Mesodermal cell (in vitro differentiated cells): ENCODE measurements around the gene PAQR9.
A peak's percentile ranks its signal among the peaks of the same experiment; 100 is the strongest.

Experiments
- H3K27ac ChIP-seq: 2 replicates; pipeline ENCODE4 v1.7.0; 2013; ENCODE audit warnings: mild to moderate bottlenecking, low read depth, low read length, moderate library complexity; ENCODE audit not compliant: severe bottlenecking
- H3K36me3 ChIP-seq: 2 replicates; pipeline ENCODE4 v1.7.1; 2013; ENCODE audit warnings: mild to moderate bottlenecking, low read length, moderate library complexity; ENCODE audit not compliant: control insufficient read depth, insufficient read depth
- H3K4me1 ChIP-seq: one replicate; pipeline ENCODE4 v1.7.1; 2013; ENCODE audit warnings: mild to moderate bottlenecking, low read length; ENCODE audit not compliant: insufficient read depth, control insufficient read depth, poor library complexity, severe bottlenecking
- H3K4me3 ChIP-seq: 2 replicates; pipeline ENCODE4 v1.7.0; 2013; ENCODE audit warnings: low read length, control low read depth, mild to moderate bottlenecking; ENCODE audit not compliant: insufficient read depth, poor library complexity, severe bottlenecking; ENCODE audit errors: extremely low read depth
- H3K9me3 ChIP-seq: 2 replicates; pipeline ENCODE4 v1.7.1; 2013; ENCODE audit warnings: mild to moderate bottlenecking, low read length, moderate library complexity; ENCODE audit not compliant: control insufficient read depth
- WGBS, 2 experiments: methylation state at CpG; one replicate each; pipeline ENCODE4 v1.1.5; 2013; ENCODE audit warnings: missing lambda C conversion rate in 2 of 2; ENCODE audit not compliant: insufficient coverage in 2 of 2; 5-methylcytosine and 5-hydroxymethylcytosine counted together

Gene PAQR9

DNA sequence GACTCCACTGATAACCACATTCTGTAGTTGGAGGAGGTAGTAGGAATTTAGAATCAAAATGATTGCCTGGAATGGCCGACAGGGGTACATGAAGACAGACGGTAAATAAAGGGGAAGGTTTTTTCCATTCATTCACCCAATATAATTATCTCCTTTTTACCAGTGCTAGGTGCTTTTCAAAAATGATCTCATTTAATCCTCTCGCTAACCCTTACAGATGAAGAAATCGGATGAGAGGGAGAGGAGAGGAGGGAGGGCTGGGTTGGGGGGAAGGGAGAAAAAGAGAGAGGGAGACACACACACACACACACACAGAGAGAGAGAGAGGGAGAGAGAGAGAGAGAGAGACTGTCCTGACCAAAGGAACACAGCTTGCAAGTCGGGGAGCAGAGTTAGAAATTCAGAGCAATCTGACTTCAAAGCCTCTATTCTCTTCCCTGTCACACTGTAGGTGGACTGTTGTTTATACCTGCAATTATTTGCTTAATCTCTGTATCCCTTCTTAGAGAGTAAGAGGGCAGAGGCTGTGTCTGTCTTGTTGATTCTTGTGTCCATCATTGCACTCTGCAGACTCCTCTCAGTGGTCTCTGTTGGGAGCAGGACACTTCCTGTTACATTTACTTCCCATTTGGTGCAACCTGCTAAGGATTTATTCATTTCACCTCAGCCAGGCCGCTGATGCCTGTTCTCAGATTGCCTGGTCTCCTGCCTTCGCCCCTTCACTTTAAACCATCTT, 18.7 kb upstream of the PAQR9 start:
- Histone ChIP-seq H3K27ac (no peak overlapping the region), H3K9me3 (no peaks in the 10 kb centered on the region), H3K4me3 (no peak overlapping the region), H3K36me3 (no peaks in the 10 kb centered on the region), H3K4me1 (peaks cover 3% of the 10 kb centered on the region)
- 55 to 94% methylated on average over 2 of the region's 7 CpGs for WGBS, 2 experiments

DNA sequence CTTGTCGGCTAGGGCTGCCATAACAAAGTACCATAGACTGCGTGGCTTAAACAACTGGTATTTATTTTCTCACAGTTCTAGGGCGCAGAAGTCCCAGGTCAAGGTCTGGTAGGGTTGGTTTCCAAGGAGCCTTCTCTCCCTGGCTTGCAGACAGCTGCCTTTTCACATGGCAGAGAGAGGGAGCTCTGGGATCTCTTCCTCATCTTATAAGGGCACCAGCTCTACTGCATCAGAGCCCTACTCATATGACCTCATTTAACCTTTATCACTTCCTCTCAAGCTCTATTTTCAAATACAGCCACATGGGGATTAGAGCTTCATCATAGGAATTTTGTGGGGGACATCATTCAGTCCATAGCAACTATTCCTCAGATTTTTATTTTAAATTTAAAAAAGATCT, 17.6 kb upstream of the PAQR9 start:
- 85 to 100% methylated on average over 1 to 2 of the region's 3 CpGs for WGBS, 2 experiments
- no peak overlapping the region for H3K4me3 ChIP-seq
- no peaks in the 10 kb centered on the region for H3K9me3 ChIP-seq
- H3K27ac ChIP-seq = no peak overlapping the region
- peaks cover 3% of the 10 kb centered on the region for H3K4me1 ChIP-seq
- H3K36me3 ChIP-seq = no peaks in the 10 kb centered on the region

GRCh38 chr3:142977399-142977728, 13.9 kb upstream of the PAQR9 start:
- H3K4me3 ChIP-seq = no peak overlapping the region
- no peaks in the 10 kb centered on the region for H3K9me3 ChIP-seq
- WGBS, 2 experiments = no CpG with 5 or more reads among the region's 1 CpG
- H3K27ac ChIP-seq = no peak overlapping the region
- H3K36me3 ChIP-seq = no peaks in the 10 kb centered on the region
- peaks cover 3% of the 10 kb centered on the region for H3K4me1 ChIP-seq

DNA sequence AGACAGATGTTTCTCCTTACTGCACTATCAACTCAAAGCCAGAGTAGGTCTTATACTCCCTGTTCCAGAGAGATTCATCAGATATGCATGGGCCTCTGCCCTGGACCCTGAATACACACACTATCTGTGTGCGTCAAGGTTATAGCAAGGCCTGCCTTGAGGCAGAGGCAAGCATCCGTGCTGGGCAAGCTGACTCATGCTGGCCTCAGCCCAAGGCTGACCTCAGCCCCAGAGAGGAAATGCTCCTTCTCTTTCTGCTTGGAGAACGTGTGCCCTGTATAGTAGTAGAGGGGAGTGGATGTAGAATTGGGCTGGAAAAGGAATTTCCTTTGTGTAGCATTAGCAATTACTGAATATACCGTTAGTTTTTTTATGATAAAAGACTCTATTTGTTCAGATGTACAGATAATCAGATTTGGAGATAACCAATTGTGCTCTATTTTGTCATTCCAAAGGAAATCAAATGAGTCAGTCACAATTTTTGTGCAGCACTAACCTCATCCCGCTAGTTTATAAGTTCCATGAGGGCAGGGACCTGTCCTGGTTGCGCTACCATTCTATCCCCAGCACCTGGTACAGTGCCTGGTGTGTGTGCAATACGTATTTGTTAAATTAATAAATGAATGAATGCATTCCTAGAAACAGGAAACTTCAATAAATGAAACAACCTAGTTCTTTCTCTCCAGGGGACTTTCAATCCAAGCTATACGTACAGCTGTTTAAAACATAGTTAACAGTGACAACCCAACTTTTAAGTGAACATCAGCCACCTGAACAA, 13.3 kb upstream of the PAQR9 start:
- H3K9me3 ChIP-seq = no peaks in the 10 kb centered on the region
- 64 to 100% methylated on average over 2 to 4 of the region's 8 CpGs for WGBS, 2 experiments
- peaks cover 3% of the 10 kb centered on the region for H3K4me1 ChIP-seq
- no peaks in the 10 kb centered on the region for H3K36me3 ChIP-seq
- peak overlapping the region; percentile 60 for H3K27ac ChIP-seq
- H3K4me3 ChIP-seq = no peak overlapping the region

GRCh38 chr3:142975316-142975995, 12.0 kb upstream of the PAQR9 start:
- H3K9me3 ChIP-seq = no peaks in the 10 kb centered on the region
- H3K4me3 ChIP-seq = no peak overlapping the region
- no peaks in the 10 kb centered on the region for H3K4me1 ChIP-seq
- 89 to 100% methylated on average over 1 to 3 of the region's 4 CpGs for WGBS, 2 experiments
- no peaks in the 10 kb centered on the region for H3K36me3 ChIP-seq
- no peak overlapping the region for H3K27ac ChIP-seq

GRCh38 chr3:142973217-142974009, 9.9 kb upstream of the PAQR9 start:
- WGBS, 2 experiments = 81 to 89% methylated on average over 6 to 8 of the region's 8 CpGs
- Histone ChIP-seq H3K9me3 (no peaks in the 10 kb centered on the region), H3K27ac (no peak overlapping the region), H3K4me3 (no peak overlapping the region), H3K4me1 (no peaks in the 10 kb centered on the region), H3K36me3 (no peaks in the 10 kb centered on the region)

GRCh38 chr3:142972092-142972753, 8.7 kb upstream of the PAQR9 start:
- Histone ChIP-seq H3K27ac (no peak overlapping the region), H3K4me1 (no peaks in the 10 kb centered on the region), H3K36me3 (no peaks in the 10 kb centered on the region), H3K9me3 (no peaks in the 10 kb centered on the region), H3K4me3 (no peak overlapping the region)
- WGBS, 2 experiments = 77 to 84% methylated on average over 6 of the region's 7 CpGs

GRCh38 chr3:142971431-142971830, 8.0 kb upstream of the PAQR9 start:
- Histone ChIP-seq H3K4me3 (no peak overlapping the region), H3K4me1 (no peaks in the 10 kb centered on the region), H3K36me3 (no peaks in the 10 kb centered on the region), H3K9me3 (no peaks in the 10 kb centered on the region), H3K27ac (no peak overlapping the region)
- 94 to 100% methylated on average over 1 to 2 of the region's 3 CpGs for WGBS, 2 experiments

DNA sequence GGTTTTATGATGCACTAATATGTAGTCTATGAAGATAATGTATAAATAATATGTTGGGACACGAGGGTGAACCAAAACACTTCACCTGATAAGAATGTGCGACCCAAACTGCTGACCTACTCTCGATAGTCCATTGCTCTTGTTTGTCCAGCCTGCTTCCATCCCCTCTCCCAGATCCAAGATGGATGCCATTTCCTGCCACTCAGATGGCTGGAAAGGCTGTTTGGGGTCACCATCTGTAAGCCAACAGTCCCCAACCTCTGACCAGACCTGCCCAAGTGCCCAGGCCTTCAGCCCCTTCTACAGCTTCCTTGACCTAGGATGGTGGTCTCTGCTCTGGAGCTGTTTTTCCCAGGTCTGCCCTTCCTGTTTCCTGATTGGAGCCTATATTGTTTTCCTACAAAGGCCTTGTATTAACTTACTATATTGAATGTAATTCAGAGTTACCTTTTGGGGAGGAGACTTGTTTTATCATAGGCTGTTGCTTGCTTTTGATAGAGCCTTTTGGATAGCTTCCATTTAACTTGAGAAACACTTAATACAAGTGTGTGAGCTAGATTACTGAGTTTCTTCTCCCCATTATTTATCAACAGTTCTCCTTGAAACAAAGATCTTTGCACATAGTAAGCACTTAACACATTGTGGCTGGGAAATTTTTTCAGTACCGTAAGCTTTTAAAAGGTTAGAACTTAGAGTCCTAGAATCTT, 5.0 kb upstream of the PAQR9 start:
- no peaks in the 10 kb centered on the region for H3K9me3 ChIP-seq
- no peak overlapping the region for H3K27ac ChIP-seq
- H3K4me3 ChIP-seq = no peak overlapping the region
- WGBS, 2 experiments = 75 to 100% methylated on average over 3 of the region's 4 CpGs
- no peaks in the 10 kb centered on the region for H3K4me1 ChIP-seq
- no peaks in the 10 kb centered on the region for H3K36me3 ChIP-seq
